Hematopoietic multipotent progenitor cell treated with erythropoietin and hydrocortisone succinate and interleukin-3 and kit ligand, for 15 days (in vitro differentiated cells): ENCODE data around the gene RPUSD4.
"Not testable (repeated sequence)": the region's sequence is repeated elsewhere in the genome, so short reads cannot be mapped to it uniquely, and the experiment has no call there.

Experiments used
- DNase-seq: peaks from one replicate; pipeline ENCODE4 v3.0.0-alpha.2; 2015; ENCODE audit warnings: low spot score

The RPUSD4 gene, protein sequence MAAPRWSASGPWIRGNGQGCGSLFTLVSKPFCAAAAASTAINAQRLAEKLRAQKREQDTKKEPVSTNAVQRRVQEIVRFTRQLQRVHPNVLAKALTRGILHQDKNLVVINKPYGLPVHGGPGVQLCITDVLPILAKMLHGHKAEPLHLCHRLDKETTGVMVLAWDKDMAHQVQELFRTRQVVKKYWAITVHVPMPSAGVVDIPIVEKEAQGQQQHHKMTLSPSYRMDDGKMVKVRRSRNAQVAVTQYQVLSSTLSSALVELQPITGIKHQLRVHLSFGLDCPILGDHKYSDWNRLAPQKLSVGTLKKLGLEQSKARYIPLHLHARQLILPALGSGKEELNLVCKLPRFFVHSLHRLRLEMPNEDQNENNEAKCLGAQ

DNA sequence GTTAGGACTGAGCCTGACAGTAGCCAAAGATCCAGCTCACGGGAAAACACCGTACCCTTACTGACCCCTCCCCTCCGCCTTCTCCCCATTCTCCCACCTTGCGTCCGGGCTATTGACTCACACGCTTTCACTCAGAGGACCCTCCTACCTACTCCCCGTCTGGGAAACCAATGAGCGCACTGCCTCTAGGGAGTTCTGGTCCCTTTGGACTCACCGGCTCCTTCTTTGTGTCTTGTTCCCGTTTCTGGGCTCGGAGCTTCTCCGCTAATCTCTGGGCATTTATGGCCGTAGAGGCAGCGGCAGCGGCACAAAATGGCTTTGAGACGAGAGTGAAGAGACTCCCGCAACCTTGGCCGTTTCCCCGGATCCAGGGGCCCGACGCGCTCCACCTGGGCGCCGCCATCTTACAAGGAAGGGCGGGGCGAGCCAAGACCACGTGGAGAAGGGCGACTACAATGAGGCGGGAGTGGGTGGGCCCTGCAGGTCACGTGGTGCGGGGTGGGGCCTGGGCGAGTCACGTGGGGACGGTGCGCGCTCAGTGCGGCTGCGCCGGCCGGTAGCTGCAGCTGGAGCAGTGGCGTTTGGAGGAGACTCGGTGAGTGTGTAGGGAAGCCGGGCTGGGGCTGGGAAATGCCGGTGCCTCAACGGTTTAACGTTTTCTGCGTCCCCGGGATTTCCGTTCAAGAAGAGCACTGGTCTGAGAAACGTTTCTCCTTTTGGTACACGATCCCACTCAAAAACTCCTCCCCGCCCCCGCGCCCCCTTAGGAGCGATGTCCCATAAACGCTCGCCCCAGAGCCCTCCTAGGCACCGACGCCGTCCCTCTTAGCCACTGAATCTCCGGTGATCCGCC, at the start of gene RPUSD4, which contains the start of gene FAM118B:
Gene RPUSD4, minus strand, starts transcription at position 415 of the 853 bp plus-strand sequence. Its CDS starts 12 bp downstream, at position 403.
Gene FAM118B, plus strand, starts transcription at position 547 of the 853 bp plus-strand sequence. CDS start 23,220 bp downstream, outside the sequence.
- DNase-seq = peak; percentile 97

- no peak for DNase-seq
Measured at GRCh38 chr11:126257764-126258163, 46.3 kb upstream of the RPUSD4 start.

DNA sequence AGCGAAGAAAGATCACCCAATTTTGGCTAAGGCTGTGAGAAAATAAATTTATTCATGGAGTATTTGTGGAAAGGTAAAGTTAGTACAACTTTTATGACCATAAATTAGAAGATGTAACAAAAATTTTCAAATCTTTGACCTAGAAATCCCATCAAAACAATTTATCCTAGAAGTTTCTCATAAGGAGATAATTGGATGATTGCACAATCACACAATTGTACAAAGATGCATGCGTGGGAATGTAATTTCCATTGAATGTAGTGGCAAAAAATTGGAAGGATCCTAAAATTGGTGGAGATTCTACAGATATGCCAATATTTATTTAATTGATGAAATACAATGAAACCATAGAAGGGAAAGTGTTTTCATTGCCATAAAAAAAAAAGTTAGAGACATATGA, 45.7 kb upstream of the RPUSD4 start:
- no peak for DNase-seq

GRCh38 chr11:126256216-126256615, 44.8 kb upstream of the RPUSD4 start:
- no peak for DNase-seq

- DNase-seq = not testable (repeated sequence)
Measured at GRCh38 chr11:126255507-126255906, 44.1 kb upstream of the RPUSD4 start.

- DNase-seq = no peak
Measured at GRCh38 chr11:126254819-126255218, 43.4 kb upstream of the RPUSD4 start.

- DNase-seq = no peak
Measured at GRCh38 chr11:126253265-126253664, 41.8 kb upstream of the RPUSD4 start.

GRCh38 chr11:126246636-126247035, 35.2 kb upstream of the RPUSD4 start:
- no peak for DNase-seq

- no peak for DNase-seq
Measured at GRCh38 chr11:126233391-126233790, 21.9 kb upstream of the RPUSD4 start.

GRCh38 chr11:126232683-126233082, 21.2 kb upstream of the RPUSD4 start:
- no peak for DNase-seq

DNA sequence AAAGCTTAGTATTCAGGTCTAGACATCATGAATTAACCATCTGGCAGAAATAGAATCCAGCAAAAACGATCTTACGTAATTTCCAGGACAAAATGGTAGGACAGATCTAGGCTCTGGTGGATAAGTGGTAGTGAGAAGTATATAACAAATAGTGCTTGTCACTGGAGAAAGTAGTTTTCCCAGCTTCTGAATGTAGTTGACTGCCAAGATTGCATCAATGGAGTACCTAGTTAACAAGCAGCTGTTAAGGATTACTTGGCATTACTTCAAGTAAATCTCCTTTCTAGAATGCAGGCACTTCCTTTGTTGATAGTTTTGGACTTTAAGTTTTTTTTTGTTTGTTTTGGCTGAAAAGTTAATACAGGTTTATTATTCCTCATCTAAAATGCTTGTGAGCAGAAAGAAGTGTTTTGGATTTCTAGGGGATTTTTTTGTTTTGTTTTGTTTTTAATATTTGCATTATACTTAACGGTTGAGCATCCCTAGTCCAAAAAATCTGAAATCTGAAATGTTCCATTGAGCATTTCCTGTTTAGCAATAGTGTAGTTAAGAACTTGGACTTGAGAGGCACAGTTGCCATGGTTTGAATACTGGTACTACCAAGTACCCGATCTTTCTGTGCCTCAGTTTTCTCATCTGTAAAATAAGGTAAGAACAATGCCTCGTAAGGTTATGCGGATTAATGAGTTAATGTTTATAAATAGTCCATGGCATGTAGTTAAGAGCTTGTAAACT, 20.4 kb upstream of the RPUSD4 start:
- DNase-seq = no peak

DNA sequence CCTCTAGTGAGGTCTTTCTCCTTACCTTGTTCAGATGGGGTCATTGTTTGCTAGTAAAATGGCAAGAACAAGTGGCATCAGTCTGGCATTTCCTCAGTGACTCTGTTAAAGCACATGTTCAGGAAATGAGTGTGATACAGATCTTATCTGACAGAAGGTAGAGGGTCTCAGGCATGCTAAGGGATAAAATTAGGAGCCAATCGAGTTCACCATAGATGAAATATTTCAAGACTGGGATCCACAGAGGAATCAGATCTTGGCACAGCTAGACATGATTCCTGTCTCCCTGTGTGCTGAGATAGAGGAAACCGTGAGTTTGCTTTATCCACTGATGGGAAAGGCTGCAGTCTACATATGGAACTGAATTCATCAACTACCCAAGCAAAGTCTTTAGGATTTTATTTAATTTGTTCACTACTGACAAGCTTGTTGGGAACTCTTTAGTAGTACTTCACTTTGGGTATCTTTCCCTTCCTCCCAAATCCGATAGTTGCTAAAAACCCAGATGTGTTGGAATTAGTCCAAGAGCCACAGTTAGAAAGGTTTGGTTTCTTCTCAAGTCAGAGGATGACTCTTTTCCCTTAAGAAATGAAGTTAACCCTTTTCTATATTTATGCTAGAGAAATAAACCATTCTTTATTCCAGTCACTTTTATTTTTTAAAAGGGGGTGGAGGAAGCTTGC, 18.5 kb upstream of the RPUSD4 start:
- DNase-seq = no peak

DNA sequence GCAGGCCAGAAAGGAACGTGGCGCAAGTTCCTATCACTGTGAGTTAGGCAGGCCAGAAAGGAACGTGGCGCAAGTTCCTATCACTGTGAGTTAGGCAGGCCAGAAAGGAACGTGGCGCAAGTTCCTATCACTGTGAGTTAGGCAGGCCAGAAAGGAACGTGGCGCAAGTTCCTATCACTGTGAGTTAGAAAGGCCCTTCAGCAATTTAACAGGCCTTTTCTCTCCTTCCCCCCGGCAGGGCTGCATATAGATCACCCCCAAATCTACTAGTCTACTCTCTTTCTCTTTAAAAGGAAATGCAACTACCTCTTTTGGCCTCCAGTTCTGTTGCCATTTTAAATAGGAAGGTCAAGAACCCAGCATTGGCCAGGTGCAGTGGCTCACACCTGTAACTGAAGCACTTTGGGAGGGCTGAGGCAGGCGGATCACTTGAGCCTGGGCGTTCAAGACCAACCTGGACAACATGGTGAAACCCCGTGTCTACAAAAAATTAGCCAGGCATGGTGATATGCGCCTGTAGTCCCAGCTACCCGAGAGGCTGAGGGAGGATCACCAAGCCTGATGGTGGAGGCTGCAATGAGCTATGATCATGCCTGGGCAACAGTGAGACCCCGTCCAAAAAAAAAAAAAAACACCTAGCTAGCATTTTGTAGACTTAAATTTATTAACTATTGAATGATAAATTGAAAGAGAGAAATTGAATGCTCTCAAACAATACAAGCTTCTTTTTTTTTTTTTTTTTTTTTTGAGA, 15.1 kb upstream of the RPUSD4 start:
- DNase-seq = no peak

- no peak for DNase-seq
Measured at GRCh38 chr11:126225295-126225665, 13.8 kb upstream of the RPUSD4 start.

DNA sequence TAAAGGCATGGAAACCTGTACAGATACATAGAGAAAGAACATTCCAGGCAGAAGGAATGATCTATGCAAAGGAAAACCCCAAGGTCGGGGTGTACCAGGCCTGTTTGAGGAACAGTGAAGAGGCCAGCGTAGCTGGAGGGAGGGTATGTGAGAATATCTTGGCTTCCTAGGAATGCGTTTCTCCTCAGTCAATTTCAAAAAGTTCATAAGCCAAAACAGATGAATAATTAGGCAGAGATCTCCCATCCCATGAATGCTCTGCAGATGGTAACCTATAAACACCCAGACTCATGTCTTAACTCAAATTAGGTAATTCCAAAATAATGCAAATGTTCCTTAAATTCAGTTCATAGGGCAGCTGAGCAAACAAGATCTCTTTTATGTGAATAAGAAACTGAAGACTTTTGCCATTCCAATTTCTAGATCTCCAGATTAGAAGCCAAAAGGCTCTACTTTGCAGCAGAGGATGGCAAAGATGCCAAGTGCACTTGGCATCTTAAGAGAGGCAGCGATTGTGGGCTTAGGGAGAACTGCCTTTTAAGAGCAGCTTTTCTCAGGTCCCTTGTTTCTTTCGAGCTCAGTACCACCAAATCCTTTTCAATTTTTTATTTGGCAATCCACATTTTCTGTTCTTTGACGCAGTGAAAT, 13.3 kb upstream of the RPUSD4 start:
- no peak for DNase-seq

- DNase-seq = no peak
Measured at GRCh38 chr11:126219547-126219946, 8.1 kb upstream of the RPUSD4 start.

DNA sequence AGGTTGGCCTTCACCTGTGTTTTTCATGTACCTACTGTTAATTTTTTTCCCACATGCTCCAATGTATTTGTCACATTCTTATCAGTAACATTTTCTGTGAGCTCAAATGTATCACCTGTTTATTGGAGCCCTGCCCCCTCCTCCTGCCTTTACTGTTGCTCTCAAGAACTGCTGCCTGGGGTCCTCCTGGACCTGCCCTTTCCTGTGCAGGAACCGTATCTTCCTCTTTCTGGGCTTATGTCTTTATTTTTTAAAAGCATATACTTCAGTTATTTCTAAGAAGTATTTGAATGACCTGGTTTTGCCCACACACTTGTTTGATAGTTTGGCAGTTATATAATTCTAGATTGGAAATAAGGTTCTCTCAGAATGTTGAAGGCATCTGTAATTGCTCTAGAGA, 6.0 kb upstream of the RPUSD4 start:
- DNase-seq = no peak

GRCh38 chr11:126216526-126217305, 5.3 kb upstream of the RPUSD4 start:
- DNase-seq = no peak

DNA sequence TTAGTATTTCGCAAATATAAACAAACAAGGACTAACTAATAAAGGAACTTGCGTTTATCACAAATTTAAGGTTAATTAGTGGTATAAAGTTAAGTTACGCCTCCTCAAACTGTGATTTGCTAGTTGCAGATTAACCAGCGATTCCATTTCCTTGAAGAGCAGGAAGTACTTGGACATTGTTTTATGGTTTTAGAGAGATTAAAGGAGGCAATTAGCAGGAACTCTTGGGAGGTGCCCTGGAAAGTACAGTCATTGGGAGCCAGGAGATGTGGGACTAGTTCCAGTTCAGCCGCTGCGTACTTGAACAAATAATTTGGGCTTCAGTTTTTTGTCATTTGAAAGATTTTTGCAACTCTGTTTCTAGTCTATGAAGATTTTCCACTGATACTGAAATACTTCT, 3.4 kb upstream of the RPUSD4 start:
- no peak for DNase-seq

DNA sequence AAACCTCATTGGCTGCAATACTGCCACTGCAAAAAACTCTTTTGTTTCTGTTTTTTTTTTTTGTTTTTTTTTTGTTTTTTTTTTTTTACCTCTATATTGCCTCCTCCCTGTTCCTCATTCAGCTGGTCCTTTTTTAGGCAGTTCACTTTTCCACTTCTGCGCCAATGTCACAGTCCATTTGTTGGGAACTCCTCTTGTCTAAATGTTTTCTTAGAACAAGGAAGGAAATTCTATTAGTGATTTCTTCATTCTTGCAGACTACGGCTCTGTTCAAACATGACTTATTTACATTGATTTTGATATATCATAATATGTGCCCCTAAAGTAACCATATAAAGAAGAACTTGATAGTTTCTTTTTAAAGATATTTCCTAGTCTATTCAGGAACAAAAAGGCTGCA, 3.0 kb upstream of the RPUSD4 start:
- no peak for DNase-seq
